GM12878 (cell line): ENCODE measurements around the gene ZMIZ1. TPM values are rescaled to one million over a fixed set of nuclear protein-coding genes. Genes with fewer than 3 reads are reported as not detected.
A peak's percentile ranks its signal among the peaks of the same experiment; 100 is the strongest.

Experiments
- CBX3 ChIP-seq: fragments of 200-600 bp; sonication (generic); IDR thresholded peaks from 2 replicates; pipeline ENCODE4 v1.6.1; 2016; ENCODE audit warnings: low read depth, borderline replicate concordance
- CREB1 ChIP-seq: IDR thresholded peaks from 2 replicates; pipeline ENCODE4 v1.6.1; 2012; ENCODE audit warnings: low read depth, mild to moderate bottlenecking, inconsistent platforms
- CREM ChIP-seq: IDR thresholded peaks from 2 replicates; pipeline ENCODE4 v1.6.1; 2014; ENCODE audit warnings: antibody characterized with exemption, low read depth
- CTCF ChIP-seq, 3 experiments: IDR thresholded peaks in 2 of 3; conservative IDR thresholded peaks in 1 of 3; 2 replicates each; pipeline ENCODE4 v1.5.1; 2011; ENCODE audit warnings: low read depth in 3 of 3, low read length in 3 of 3, mild to moderate bottlenecking in 3 of 3, control low read depth in 2 of 3, moderate library complexity in 2 of 3, inconsistent platforms in 1 of 3, mixed read lengths in 1 of 3; ENCODE audit not compliant: control insufficient read depth in 2 of 3, insufficient read depth in 1 of 3; ENCODE audit errors: extremely low read depth in 1 of 3
- FOXM1 ChIP-seq: IDR thresholded peaks from 2 replicates; pipeline ENCODE4 v1.6.1; 2012; ENCODE audit warnings: low read depth, mild to moderate bottlenecking, inconsistent platforms, low read length, moderate library complexity
- GABPA ChIP-seq: IDR thresholded peaks from 2 replicates; pipeline ENCODE4 v1.6.1; 2014; ENCODE audit warnings: antibody characterized with exemption, low read depth, mild to moderate bottlenecking, inconsistent platforms
- HSF1 ChIP-seq: fragments of 150-350 bp; IDR thresholded peaks from 2 replicates; pipeline ENCODE4 v1.6.1; 2014; ENCODE audit warnings: mild to moderate bottlenecking, low read depth, low read length
- LARP7 ChIP-seq: fragments of 450-650 bp; IDR thresholded peaks from 2 replicates; pipeline ENCODE4 v1.6.1; 2017; ENCODE audit warnings: mild to moderate bottlenecking
- MAX ChIP-seq: IDR thresholded peaks from 2 replicates; pipeline ENCODE4 v1.6.1; 2012; ENCODE audit warnings: low read depth, low read length, improper control_type of control experiment
- MLLT1 ChIP-seq: fragments of 450-650 bp; IDR thresholded peaks from 2 replicates; pipeline ENCODE4 v1.6.1; 2016; ENCODE audit warnings: mild to moderate bottlenecking
- PAX5 ChIP-seq: IDR thresholded peaks from 2 replicates; pipeline ENCODE4 v1.6.1; 2011; ENCODE audit warnings: low read depth, low read length, borderline replicate concordance
- POLR2AphosphoS5 ChIP-seq: IDR thresholded peaks from 2 replicates; pipeline ENCODE4 v1.6.1; 2011; ENCODE audit warnings: mild to moderate bottlenecking, low read length, inconsistent platforms
- RAD21 ChIP-seq: IDR thresholded peaks from 2 replicates; pipeline ENCODE4 v1.6.1; 2011; ENCODE audit warnings: mild to moderate bottlenecking, low read depth, low read length, moderate library complexity; ENCODE audit not compliant: insufficient read depth
- RUNX3 ChIP-seq: IDR thresholded peaks from 2 replicates; pipeline ENCODE4 v1.6.1; 2012; ENCODE audit warnings: low read length, inconsistent platforms
- SIX5 ChIP-seq: IDR thresholded peaks from 2 replicates; pipeline ENCODE4 v1.6.1; 2011; ENCODE audit warnings: mild to moderate bottlenecking, low read depth, low read length, moderate library complexity; ENCODE audit not compliant: severe bottlenecking
- ZBED1 ChIP-seq: IDR thresholded peaks from 2 replicates; pipeline ENCODE4 v1.6.1; 2016; ENCODE audit warnings: borderline replicate concordance
- ZNF207 ChIP-seq: fragments of 450-650 bp; IDR thresholded peaks from 2 replicates; pipeline ENCODE4 v1.6.1; 2014; ENCODE audit warnings: antibody characterized with exemption, mild to moderate bottlenecking, borderline replicate concordance
- polyA plus RNA-seq, 11 experiments: library from polyadenylated mRNA; depleted of rRNA in 4 of 11; unstranded in 6 of 11; stranded (reverse) in 5 of 11; fragments of >200 nt; fragmentation: Nextera tagmentation in 4 of 11; fragmentation: Illumina TruSeq in 1 of 11; extraction: Ambion mirVana in 4 of 11; extraction: Trizol in 1 of 11; gene quantifications; 1 replicate in 1 of 11; 2 replicates in 10 of 11; pipeline versions ENCODE4 v1.2.1 to v1.2.3, GENCODE V29; 2011 to 2016; ENCODE audit warnings: inconsistent platforms in 2 of 11, missing spikeins in 2 of 11, low read depth in 1 of 11
- total RNA-seq, 4 experiments: library from RNA; depleted of rRNA in 3 of 4; stranded (reverse); fragments of >200 nt in 3 of 4; fragmentation: Illumina TruSeq in 1 of 4; extraction: Trizol in 1 of 4; gene quantifications; 2 replicates each; pipeline versions ENCODE4 v1.2.1 to v1.2.3, GENCODE V29; 2013 to 2021

The ZMIZ1 gene
- total and polyA plus RNA-seq, 10 of the 15 experiments (the other 5 are each of a cell fraction or from before 2014, with no cell fraction given) = 3.1 to 82.3 (median 14.9) TPM

DNA sequence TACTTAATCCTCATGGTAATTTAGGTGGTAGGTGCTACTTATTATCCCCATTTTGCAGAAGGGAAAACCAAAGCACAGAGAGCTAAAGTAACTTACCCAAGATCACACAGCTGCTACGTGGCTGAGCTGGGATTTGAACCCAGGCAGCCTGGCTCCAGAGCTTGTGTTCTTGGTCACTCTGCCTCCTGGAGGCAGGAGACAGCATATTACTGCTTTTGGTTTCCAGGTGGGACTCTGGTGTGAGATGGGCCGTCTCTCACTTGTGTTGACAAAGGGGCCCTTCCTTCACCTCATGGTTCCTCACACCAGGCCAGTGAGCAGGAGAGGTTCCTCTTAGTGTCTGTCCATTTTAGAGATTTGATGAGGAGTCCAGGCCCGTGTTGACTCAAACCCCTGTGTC is 198.7 kb downstream of the ZMIZ1 start (continued):
- TF ChIP-seq CTCF (IDR thresholded peaks at IDR 0.05 in 2 of 3, conservative IDR thresholded peaks at IDR 0.05 in 1 of 3; ENCODE audit: control insufficient read depth in 2 of 3, extremely low read depth in 1 of 3, insufficient read depth in 1 of 3, low read depth in 3 of 3, low read length in 3 of 3) (peak; percentile 18 to 42 (median 41); a peak in 5 of 6 replicates), MAX (no peak), CREM (no peak), PAX5 (no peak), POLR2AphosphoS5 (no peak), ZBED1 (no peak), RUNX3 (no peak), CBX3 (no peak), GABPA (no peak), HSF1 (no peak), SIX5 (no peak), RAD21 (peak; percentile 28; the same call in 1 of the 2 replicates), ZNF207 (no peak), FOXM1 (no peak), MLLT1 (no peak), CREB1 (no peak), LARP7 (no peak)
- TF ChIP-seq, all 136 proteins: peak for 3
